Measurements from ENCODE around the gene ZNF550.

GRCh38 chr19:57570707-57571106, 11.0 kb upstream of the ZNF550 start:
- TF ChIP-seq CTCF (IDR thresholded peaks at IDR 0.05) = no peak
- TF ChIP-seq EP300 (IDR thresholded peaks at IDR 0.05) = no peak
- TF ChIP-seq POLR2A (IDR thresholded peaks at IDR 0.05) = no peak
- TF ChIP-seq POLR2AphosphoS5 (IDR thresholded peaks at IDR 0.05) = no peak

Measured in upper lobe of left lung (tissue), 4 donors.